Stimulated activated CD4-positive, alpha-beta T cell treated with anti-CD3 and anti-CD28 coated beads, Interleukin-2, amount 100 ng/mL, for 24 hours (primary cell): ENCODE results near the gene GCNT1.
"Not testable (repeated sequence)": the region's sequence is repeated elsewhere in the genome, so short reads cannot be mapped to it uniquely, and the experiment has no call there.

Source experiments
- DNase-seq, 2 donors: peaks; one replicate each; pipeline ENCODE4 v3.0.0-alpha.2; 2020

The GCNT1 gene

GRCh38 chr9:76493496-76493895 is 34.5 kb downstream of the GCNT1 start:
- DNase-seq, result not testable (repeated sequence)

- DNase-seq, result no peak
These were observed 41.1 kb downstream of the GCNT1 start for GRCh38 chr9:76500061-76500460.

GRCh38 chr9:76502746-76503145 is 43.8 kb downstream of the GCNT1 start:
- no peak for DNase-seq

- DNase-seq, result no peak
These were observed 51.1 kb downstream of the GCNT1 start for GRCh38 chr9:76510041-76510440.

- DNase-seq, result no peak
These were observed 51.5 kb downstream of the GCNT1 start for GRCh38 chr9:76510446-76510845.

- DNase-seq, result no peak
These were observed 53.8 kb downstream of the GCNT1 start for GRCh38 chr9:76512826-76513225.

- no peak for DNase-seq
These were observed 57.4 kb downstream of the GCNT1 start for GRCh38 chr9:76516350-76516749.

- DNase-seq, result no peak
These were observed 57.9 kb downstream of the GCNT1 start for GRCh38 chr9:76516871-76517270.

- no peak for DNase-seq
These were observed 60.3 kb downstream of the GCNT1 start for GRCh38 chr9:76519075-76519835.

- DNase-seq, result no peak
These were observed 62.3 kb downstream of the GCNT1 start for GRCh38 chr9:76521244-76521681.

- no peak for DNase-seq
These were observed 62.9 kb downstream of the GCNT1 start for GRCh38 chr9:76521906-76522305.

GRCh38 chr9:76523617-76524200 is 64.7 kb downstream of the GCNT1 start:
- DNase-seq, result not testable (repeated sequence)

- DNase-seq, result no peak
These were observed 66.2 kb downstream of the GCNT1 start for GRCh38 chr9:76525196-76525595.

GRCh38 chr9:76526026-76526425 is 67.0 kb downstream of the GCNT1 start:
- no peak for DNase-seq

GRCh38 chr9:76528056-76528455 is 69.1 kb downstream of the GCNT1 start:
- DNase-seq, result no peak

- DNase-seq, result no peak
These were observed 69.7 kb downstream of the GCNT1 start for GRCh38 chr9:76528642-76529190.

- DNase-seq, result no peak
These were observed 70.7 kb downstream of the GCNT1 start for GRCh38 chr9:76529653-76530052.

- DNase-seq, result no peak
These were observed 71.6 kb downstream of the GCNT1 start for GRCh38 chr9:76530458-76531110.

GRCh38 chr9:76531231-76531780 is 72.3 kb downstream of the GCNT1 start:
- no peak for DNase-seq

- DNase-seq, result not testable (repeated sequence)
These were observed 73.9 kb downstream of the GCNT1 start for GRCh38 chr9:76532877-76533276.

GRCh38 chr9:76534026-76534425 is 75.0 kb downstream of the GCNT1 start:
- DNase-seq, result no peak

- DNase-seq, result no peak
These were observed 78.2 kb downstream of the GCNT1 start for GRCh38 chr9:76537150-76537646.

GRCh38 chr9:76539180-76539579 is 80.2 kb downstream of the GCNT1 start:
- no peak for DNase-seq
